Panc1 (cell line): Measurements from ENCODE around the gene NSMCE3. TPM values are rescaled to one million over a fixed set of nuclear protein-coding genes. Genes with fewer than 3 reads are reported as not detected.

Source experiments
- ATAC-seq: fragments of 200-7000 bp; cut with Tn5 transposase; 2 replicates; pipeline ENCODE4 v1.9.1; 2020; ENCODE audit warnings: mild to moderate bottlenecking, moderate library complexity
- BruUV-seq: library from RNA; stranded (reverse); fragments of 400-500 nt; replicated peaks from 2 replicates; lab custom pipeline; 2021; lab: Mats Ljungman, UMichigan
- CTCF ChIA-PET: fragments of 300-600 bp; sonication (Branson Sonifier 250); formaldehyde crosslinking; loops from one replicate; lab custom pipeline; 2022; ENCODE audit warnings: antibody characterized with exemption; lab: Charles Lee
- POLR2A ChIA-PET: fragments of 300-600 bp; sonication (Branson Sonifier 250); formaldehyde crosslinking; loops from one replicate; lab custom pipeline; 2022; ENCODE audit warnings: antibody characterized with exemption; lab: Charles Lee
- DNase-seq: peaks from one replicate; pipeline ENCODE4 v3.0.0-alpha.2; 2010; ENCODE audit warnings: low read depth, low spot score
- H3K27ac ChIP-seq: 2 replicates; pipeline ENCODE4 v1.5.1; 2011; ENCODE audit warnings: mild to moderate bottlenecking, low read length, inconsistent platforms
- H3K27me3 ChIP-seq: fragments of 200-500 bp; sonication (Bioruptor generic); 2 replicates; pipeline ENCODE4 v1.6.0; 2014; ENCODE audit warnings: low read length, inconsistent platforms; ENCODE audit not compliant: control insufficient read depth, insufficient read depth
- H3K36me3 ChIP-seq: fragments of 200-500 bp; sonication (Bioruptor generic); 2 replicates; pipeline ENCODE4 v1.5.1; 2014; ENCODE audit warnings: inconsistent platforms, mild to moderate bottlenecking, low read length, moderate library complexity; ENCODE audit not compliant: control insufficient read depth, insufficient read depth
- H3K4me1 ChIP-seq: 2 replicates; pipeline ENCODE4 v1.5.1; 2011; ENCODE audit warnings: inconsistent platforms, mild to moderate bottlenecking, low read length, moderate library complexity; ENCODE audit not compliant: control insufficient read depth, insufficient read depth
- H3K4me3 ChIP-seq, 2 experiments: 2 replicates each; pipeline ENCODE4 v1.5.1; 2011 to 2012; ENCODE audit warnings: low read depth in 2 of 2, low read length in 2 of 2, mild to moderate bottlenecking in 2 of 2, inconsistent platforms in 1 of 2, moderate library complexity in 1 of 2
- H3K9me3 ChIP-seq: fragments of 200-500 bp; sonication (Bioruptor generic); 2 replicates; pipeline ENCODE4 v1.5.1; 2014; ENCODE audit warnings: low read depth, mild to moderate bottlenecking, inconsistent platforms, low read length, moderate library complexity; ENCODE audit not compliant: control insufficient read depth, insufficient read depth
- CTCF ChIP-seq: fragments of 450-650 bp; IDR thresholded peaks from 2 replicates; pipeline ENCODE4 v1.5.1; 2017; ENCODE audit warnings: mild to moderate bottlenecking
- POLR2AphosphoS5 ChIP-seq: IDR thresholded peaks from 2 replicates; pipeline ENCODE4 v1.6.1; 2012; ENCODE audit warnings: mild to moderate bottlenecking, low read depth, low read length, moderate library complexity
- REST ChIP-seq, 2 experiments: IDR thresholded peaks; 2 replicates each; pipeline ENCODE4 v1.6.1; 2011 to 2012; ENCODE audit warnings: low read depth in 2 of 2, control low read depth in 1 of 2, low read length in 1 of 2, mild to moderate bottlenecking in 1 of 2, moderate library complexity in 1 of 2; ENCODE audit not compliant: insufficient read depth in 1 of 2
- SIN3A ChIP-seq: IDR thresholded peaks from 2 replicates; pipeline ENCODE4 v1.6.1; 2012; ENCODE audit warnings: low read depth, mild to moderate bottlenecking, low read length, moderate library complexity, borderline replicate concordance; ENCODE audit not compliant: insufficient read depth
- TCF7L2 ChIP-seq: IDR thresholded peaks from 2 replicates; pipeline ENCODE4 v1.6.1; 2011; ENCODE audit warnings: mild to moderate bottlenecking, low read depth, low read length, inconsistent platforms
- in situ Hi-C: cut with HindIII; loops from 2 replicates; pipeline ENCODE4 v1.10.0; 2016; ENCODE audit warnings: low sequenced_read_pairs, low pct_unique_long_range_greater_than_20kb
- intact Hi-C: fragments of 100-400 bp; cut with micrococcal nuclease; formaldehyde crosslinking; loops from one replicate; pipeline ENCODE4 v1.10.0; 2022; ENCODE audit not compliant: unreplicated experiment
- total RNA-seq: library from RNA; stranded (reverse); gene quantifications from one replicate; pipeline ENCODE4 v1.2.1, GENCODE V29; 2021; ENCODE audit not compliant: unreplicated experiment

The NSMCE3 gene
- total RNA-seq, 1 experiment from 2014 or later = 5.5 TPM

GRCh38 chr15:29283381-29283780 lies 13.8 kb upstream of the NSMCE3 start:
- in situ Hi-C loops (no loop called here), intact Hi-C loops (no loop called here)
- no TSS peak for BruUV-seq
- ATAC-seq (no peak), DNase-seq (no peak)
- POLR2A ChIA-PET = no interaction called here
- Histone ChIP-seq H3K4me1 (no peaks in the 10 kb centered on the region), H3K27ac (no peak overlapping the region), H3K9me3 (no peaks in the 10 kb centered on the region), H3K36me3 (no peaks in the 10 kb centered on the region), H3K27me3 (no peaks in the 10 kb centered on the region; the same call in 1 of the 2 replicates), H3K4me3 (no peak overlapping the region)
- no peak for TF ChIP-seq SIN3A
- TF ChIP-seq POLR2AphosphoS5 = no peak
- no peak for TF ChIP-seq TCF7L2
- no peak for TF ChIP-seq REST (IDR thresholded peaks at IDR 0.05; ENCODE audit: insufficient read depth in 1 of 2, low read depth in 2 of 2, low read length in 1 of 2)
- TF ChIP-seq CTCF = no peak
- CTCF ChIA-PET = no interaction called here

- no peaks in the 10 kb centered on the region for H3K9me3 ChIP-seq
- BruUV-seq = no TSS peak
- no peak for TF ChIP-seq SIN3A
- TF ChIP-seq POLR2AphosphoS5 = no peak
- no peak for TF ChIP-seq TCF7L2
- no peak for TF ChIP-seq CTCF
- no peak for TF ChIP-seq REST (IDR thresholded peaks at IDR 0.05; ENCODE audit: insufficient read depth in 1 of 2, low read depth in 2 of 2, low read length in 1 of 2)
- ChIA-PET CTCF (no interaction called here), POLR2A (no interaction called here)
- no peaks in the 10 kb centered on the region; the same call in 1 of the 2 replicates for H3K27me3 ChIP-seq
- ATAC-seq = no peak
- H3K4me3 ChIP-seq = no peak overlapping the region
- in situ Hi-C loops (no loop called here), intact Hi-C loops (no loop called here)
- no peaks in the 10 kb centered on the region for H3K36me3 ChIP-seq
- H3K4me1 ChIP-seq = no peaks in the 10 kb centered on the region
- no peak for DNase-seq
- no peak overlapping the region for H3K27ac ChIP-seq
These were observed 10.9 kb upstream of the NSMCE3 start for GRCh38 chr15:29280514-29280913.
